Natural killer cell (primary cell): ENCODE results near the gene C1orf35. TPM values are rescaled to one million over a fixed set of nuclear protein-coding genes. Genes with fewer than 3 reads are reported as not detected.

Experiments used
- ATAC-seq, 3 donors: fragments of 150-1000 bp in 2 of 3; fragments of 200-7000 bp in 1 of 3; cut with Tn5 transposase; 1 replicate in 1 of 3; 2 replicates in 2 of 3; pipeline ENCODE4 v1.10.0; 2021; ENCODE audit warnings: mild to moderate bottlenecking in 2 of 3, moderate library complexity in 2 of 3
- DNase-seq, 2 donors: peaks; one replicate each; pipeline versions ENCODE4 v3.0.0 to v3.0.0-alpha.2; 2013 to 2021; ENCODE audit warnings: mixed read lengths in 1 of 2
- H3K27ac ChIP-seq: one replicate; pipeline ENCODE4 v1.5.1; 2013; ENCODE audit warnings: mild to moderate bottlenecking, low read length
- H3K27me3 ChIP-seq: one replicate; pipeline ENCODE4 v1.6.1; 2013; ENCODE audit warnings: low read length; ENCODE audit not compliant: control insufficient read depth, insufficient read depth
- H3K36me3 ChIP-seq: one replicate; pipeline ENCODE4 v1.6.1; 2013; ENCODE audit warnings: low read length; ENCODE audit not compliant: control insufficient read depth, insufficient read depth
- H3K4me1 ChIP-seq: one replicate; pipeline ENCODE4 v1.6.1; 2013; ENCODE audit warnings: low read length; ENCODE audit not compliant: control insufficient read depth, insufficient read depth
- H3K4me3 ChIP-seq: one replicate; pipeline ENCODE4 v1.5.1; 2013; ENCODE audit warnings: low read length
- H3K9me3 ChIP-seq: one replicate; pipeline ENCODE4 v1.6.1; 2013; ENCODE audit warnings: low read length; ENCODE audit not compliant: control insufficient read depth, insufficient read depth
- H3K27ac Mint-ChIP-seq, 2 donors: one replicate each; pipeline ENCODE4 v1.8.0; 2022; ENCODE audit warnings: mild to moderate bottlenecking in 2 of 2, mixed read lengths in 2 of 2, moderate library complexity in 1 of 2
- H3K27me3 Mint-ChIP-seq, 2 donors: one replicate each; pipeline ENCODE4 v1.8.0; 2022; ENCODE audit warnings: low read depth in 2 of 2, mixed read lengths in 2 of 2
- H3K36me3 Mint-ChIP-seq: one replicate; pipeline ENCODE4 v1.8.0; 2022; ENCODE audit warnings: mixed read lengths
- H3K4me1 Mint-ChIP-seq, 2 donors: one replicate each; pipeline ENCODE4 v1.8.0; 2022; ENCODE audit warnings: mixed read lengths in 2 of 2
- H3K4me3 Mint-ChIP-seq: one replicate; pipeline ENCODE4 v1.8.0; 2022; ENCODE audit warnings: mild to moderate bottlenecking, moderate library complexity, mixed read lengths
- H3K9me3 Mint-ChIP-seq, 2 donors: one replicate each; pipeline ENCODE4 v1.8.0; 2022; ENCODE audit warnings: mixed read lengths in 2 of 2
- CTCF ChIP-seq: fragments of 200-600 bp; IDR thresholded peaks from one replicate; pipeline ENCODE4 v1.8.0; 2022; ENCODE audit warnings: antibody characterized with exemption
- WGBS: methylation state at CpG from one replicate; pipeline ENCODE4 v1.1.7; 2013; ENCODE audit warnings: missing lambda C conversion rate; ENCODE audit not compliant: insufficient coverage; 5-methylcytosine and 5-hydroxymethylcytosine counted together
- intact Hi-C: fragments of 100-400 bp; cut with micrococcal nuclease; formaldehyde crosslinking; loops from one replicate; pipeline ENCODE4 v1.14.2; 2022
- total RNA-seq, 4 donors: library from RNA; stranded (reverse); fragments of 120-200 nt in 1 of 4; gene quantifications; one replicate each; pipeline versions ENCODE4 v1.2.3 to v1.2.4, GENCODE V29; 2013 to 2022

The C1orf35 gene
- total RNA-seq, 3 donors from 2014 or later (not counting 1 experiment from before 2014, with no cell fraction given), result 18.9 to 21.6 (median 19.6) TPM

DNA sequence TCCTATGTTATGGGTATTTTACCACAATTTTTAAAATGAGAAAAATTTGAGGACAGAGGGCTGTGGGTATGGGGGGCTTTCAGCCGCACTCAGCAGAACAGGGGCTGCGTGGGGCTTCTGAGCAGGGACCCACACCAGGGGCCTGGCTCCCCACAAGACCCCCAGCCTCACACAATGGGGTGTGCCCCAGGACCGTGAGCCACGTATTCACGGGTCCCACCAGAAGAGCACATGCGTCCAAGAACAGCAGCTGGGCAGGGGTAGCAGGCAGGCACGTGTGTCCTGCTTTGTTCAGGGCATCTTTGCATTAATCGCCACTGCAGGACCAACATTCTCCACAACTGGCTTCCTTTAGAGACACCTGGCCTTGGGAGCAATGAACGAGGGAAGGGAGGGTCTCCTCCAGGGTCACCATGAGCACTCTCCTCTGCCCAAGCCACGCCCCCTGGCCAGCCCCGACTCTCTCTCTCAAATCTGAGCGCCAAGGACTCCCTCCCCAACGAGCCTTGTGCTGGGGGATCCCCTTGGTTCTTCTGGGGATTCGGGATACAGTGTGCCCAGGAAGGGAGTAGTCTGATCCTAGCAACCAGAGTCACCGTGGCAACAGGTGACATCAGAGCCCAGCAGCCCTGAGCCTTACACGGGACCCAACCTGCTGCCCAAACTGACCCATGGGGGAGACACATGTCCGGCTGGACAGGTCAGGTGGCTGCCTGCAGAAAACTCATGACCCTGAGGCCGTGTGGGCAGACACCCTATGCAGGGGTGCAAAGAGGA, 28.0 kb downstream of the C1orf35 start:
- no peaks in the 10 kb centered on the region for H3K4me1 ChIP-seq
- H3K36me3 Mint-ChIP-seq, result no peaks in the 10 kb centered on the region
- no peak overlapping the region for H3K27ac ChIP-seq

DNA sequence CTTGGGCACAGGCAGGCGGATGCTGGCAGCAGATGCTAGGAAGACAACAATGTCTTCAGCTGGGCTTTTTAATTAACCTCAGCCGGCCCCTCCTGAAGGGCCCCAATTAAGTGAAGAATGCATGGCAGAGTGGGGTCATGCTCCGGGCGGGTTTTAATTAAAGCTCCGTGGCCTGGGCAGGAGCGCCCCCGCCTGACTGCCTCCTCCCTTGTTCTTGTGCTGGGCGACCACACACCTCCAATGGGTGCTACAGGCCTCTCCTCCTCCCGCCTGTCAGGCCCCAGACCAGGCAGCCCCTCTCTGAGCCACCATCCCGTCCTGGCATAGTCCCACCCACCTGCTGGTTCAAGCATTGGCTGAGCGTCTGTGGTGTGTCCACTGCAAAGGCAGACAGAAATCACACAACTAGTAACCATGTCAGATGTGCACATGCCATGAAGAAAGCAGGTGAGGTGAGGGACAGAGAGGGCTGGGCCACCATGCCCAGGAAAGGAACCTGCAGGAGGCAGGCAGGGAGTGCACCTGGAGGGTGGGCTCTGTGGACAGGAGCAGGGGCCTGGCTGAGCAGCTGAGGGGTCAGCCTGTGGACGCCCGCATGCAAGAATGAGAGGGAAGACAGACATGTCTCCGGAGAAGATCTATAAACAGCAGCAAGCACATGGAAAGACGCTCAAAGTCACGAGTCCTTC, 29.1 kb downstream of the C1orf35 start:
- WGBS, result 65% methylated on average over 16 of the region's 16 CpGs
- Mint-ChIP-seq H3K4me1 (peaks cover 0 to 8% of the 10 kb centered on the region in 2 donors), H3K4me3 (no peak overlapping the region), H3K9me3 (no peaks in the 10 kb centered on the region), H3K27me3 (no peaks in the 10 kb centered on the region), H3K36me3 (no peaks in the 10 kb centered on the region), H3K27ac (no peak overlapping the region)
- no peak overlapping the region for H3K4me3 ChIP-seq
- DNase-seq (no peak), ATAC-seq (peak in 1 of 3 donors; percentile 25)
- H3K27me3 ChIP-seq, result no peaks in the 10 kb centered on the region
- H3K27ac ChIP-seq, result no peak overlapping the region
- no peaks in the 10 kb centered on the region for H3K36me3 ChIP-seq
- intact Hi-C loops, result no loop called here
- no peaks in the 10 kb centered on the region for H3K9me3 ChIP-seq
- no peaks in the 10 kb centered on the region for H3K4me1 ChIP-seq
- TF ChIP-seq CTCF, result no peak

More for the DNA sequence above, 28.0 kb downstream of the C1orf35 start:
- Mint-ChIP-seq H3K9me3 (no peaks in the 10 kb centered on the region), H3K4me1 (peaks cover 0 to 17% of the 10 kb centered on the region in 2 donors), H3K27ac (no peak overlapping the region), H3K27me3 (no peaks in the 10 kb centered on the region), H3K4me3 (no peak overlapping the region)
- 67% methylated on average over 18 of the region's 18 CpGs for WGBS
- no peaks in the 10 kb centered on the region for H3K9me3 ChIP-seq
- H3K4me3 ChIP-seq, result no peak overlapping the region
- ATAC-seq, result no peak
- no peak for DNase-seq
- intact Hi-C loops, result no loop called here
- no peak for TF ChIP-seq CTCF
- no peaks in the 10 kb centered on the region for H3K27me3 ChIP-seq
- H3K36me3 ChIP-seq, result no peaks in the 10 kb centered on the region

DNA sequence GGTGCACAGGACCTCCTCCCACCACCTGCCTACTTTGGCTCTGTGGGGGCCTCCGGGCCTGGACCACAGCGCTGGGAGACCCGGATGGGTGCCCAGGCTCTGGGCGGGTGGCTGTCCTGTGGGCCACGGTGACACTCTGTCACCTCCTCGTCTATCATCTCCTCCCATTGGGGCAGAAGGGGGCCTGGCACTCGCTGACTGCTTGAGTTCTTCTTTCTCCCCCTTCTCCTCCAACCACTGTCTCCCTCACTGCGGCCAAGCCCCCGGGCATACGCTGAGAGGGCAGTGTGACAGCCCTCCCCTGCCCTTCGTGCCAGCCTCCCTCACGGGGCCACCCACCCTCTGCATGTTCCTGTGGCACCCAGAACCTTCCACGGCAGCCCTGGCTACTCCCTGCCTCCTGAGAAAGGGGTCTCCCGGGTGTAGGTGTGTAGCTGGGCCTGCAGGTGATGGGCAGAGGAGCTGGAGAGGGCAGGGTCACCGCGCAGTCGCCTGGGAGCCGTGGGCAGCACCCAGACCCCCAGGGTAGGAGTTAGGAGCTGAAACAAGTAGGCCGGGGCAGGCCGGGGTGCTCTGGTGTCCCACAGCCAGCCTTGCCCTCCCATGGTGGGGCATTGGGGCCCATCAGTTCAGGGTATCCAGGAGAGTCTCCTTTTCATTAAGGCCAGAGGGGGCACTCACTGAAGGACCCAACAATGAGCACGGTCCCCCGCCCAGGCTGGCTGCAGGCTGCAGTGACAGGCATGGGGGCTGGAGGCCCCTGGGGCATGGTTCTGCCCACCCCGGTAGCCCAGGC, 29.9 kb downstream of the C1orf35 start:
- no peak overlapping the region for H3K4me3 ChIP-seq
- TF ChIP-seq CTCF, result no peak
- no peaks in the 10 kb centered on the region for H3K4me1 ChIP-seq
- no peak for ATAC-seq
- 74% methylated on average over 23 of the region's 23 CpGs for WGBS
- H3K27ac ChIP-seq, result no peak overlapping the region
- H3K27me3 ChIP-seq, result no peaks in the 10 kb centered on the region
- no peak for DNase-seq
- H3K9me3 Mint-ChIP-seq, result no peaks in the 10 kb centered on the region
- H3K9me3 ChIP-seq, result no peaks in the 10 kb centered on the region
- no peak overlapping the region for H3K27ac Mint-ChIP-seq
- H3K36me3 Mint-ChIP-seq, result no peaks in the 10 kb centered on the region
- intact Hi-C loops, result no loop called here
- H3K36me3 ChIP-seq, result no peaks in the 10 kb centered on the region
- no peaks in the 10 kb centered on the region for H3K27me3 Mint-ChIP-seq
- peaks cover 0 to 4% of the 10 kb centered on the region in 2 donors for H3K4me1 Mint-ChIP-seq
- H3K4me3 Mint-ChIP-seq, result no peak overlapping the region
